Activated CD4-positive, alpha-beta T cell treated with anti-CD3 and anti-CD28 coated beads for 36 hours (primary cell): ENCODE results near the gene FANCM. TPM values are rescaled to one million over a fixed set of nuclear protein-coding genes. Genes with fewer than 3 reads are reported as not detected.
A peak's percentile ranks its signal among the peaks of the same experiment; 100 is the strongest.
"Not testable (repeated sequence)": the region's sequence is repeated elsewhere in the genome, so short reads cannot be mapped to it uniquely, and the experiment has no call there.

Experiments used
- ATAC-seq: fragments of 200-7000 bp; cut with Tn5 transposase; one replicate; pipeline ENCODE4 v1.10.0; 2021; ENCODE audit warnings: mild to moderate bottlenecking, moderate library complexity
- CTCF ChIA-PET: fragments of 350-600 bp; sonication (Branson Sonifier 250); formaldehyde crosslinking; loops from one replicate; lab custom pipeline; 2021; ENCODE audit warnings: antibody characterized with exemption; lab: Charles Lee
- POLR2A ChIA-PET: fragments of 350-600 bp; sonication (Branson Sonifier 250); formaldehyde crosslinking; loops from one replicate; lab custom pipeline; 2021; ENCODE audit warnings: antibody characterized with exemption, inconsistent platforms; lab: Charles Lee
- DNase-seq: peaks from one replicate; pipeline ENCODE4 v3.0.0-alpha.2; 2020
- H3K27ac Mint-ChIP-seq: one replicate; pipeline ENCODE4 v1.8.0; 2021; ENCODE audit warnings: mixed read lengths
- H3K27me3 Mint-ChIP-seq: one replicate; pipeline ENCODE4 v1.8.0; 2021; ENCODE audit warnings: mixed read lengths
- H3K36me3 Mint-ChIP-seq: one replicate; pipeline ENCODE4 v1.8.0; 2021; ENCODE audit warnings: low read depth, mixed read lengths
- H3K4me1 Mint-ChIP-seq: one replicate; pipeline ENCODE4 v1.8.0; 2021; ENCODE audit warnings: mixed read lengths
- H3K4me3 Mint-ChIP-seq: one replicate; pipeline ENCODE4 v1.8.0; 2021; ENCODE audit warnings: mild to moderate bottlenecking, moderate library complexity, mixed read lengths
- H3K9me3 Mint-ChIP-seq: one replicate; pipeline ENCODE4 v1.8.0; 2021; ENCODE audit warnings: low read depth, mixed read lengths
- intact Hi-C, 2 experiments: fragments of 100-400 bp; cut with DNase I in 1 of 2; cut with micrococcal nuclease in 1 of 2; formaldehyde crosslinking; loops; one replicate each; pipeline versions ENCODE4 v1.14.2 to v1.15.1; 2022 to 2024; cut with DNase I, micrococcal nuclease
- total RNA-seq, 2 experiments: library from RNA; stranded (reverse); gene quantifications; one replicate each; pipeline ENCODE4 v1.2.3, GENCODE V29; 2021

The FANCM gene
- total RNA-seq, 2 experiments from 2014 or later: 11.5 to 14.6 TPM

- intact Hi-C loops: no loop called here
- H3K36me3 Mint-ChIP-seq: peaks cover 16% of the 10 kb centered on the region
- ChIA-PET POLR2A (no interaction called here), CTCF (no interaction called here)
- no peak overlapping the region for H3K4me3 Mint-ChIP-seq
- no peak overlapping the region for H3K27ac Mint-ChIP-seq
- DNase-seq: no peak
- H3K27me3 Mint-ChIP-seq: no peaks in the 10 kb centered on the region
- peak; percentile 72 for ATAC-seq
- no peaks in the 10 kb centered on the region for H3K9me3 Mint-ChIP-seq
- peaks cover 12% of the 10 kb centered on the region for H3K4me1 Mint-ChIP-seq
These were observed 59.2 kb downstream of the FANCM start for GRCh38 chr14:45194964-45195363.

DNA sequence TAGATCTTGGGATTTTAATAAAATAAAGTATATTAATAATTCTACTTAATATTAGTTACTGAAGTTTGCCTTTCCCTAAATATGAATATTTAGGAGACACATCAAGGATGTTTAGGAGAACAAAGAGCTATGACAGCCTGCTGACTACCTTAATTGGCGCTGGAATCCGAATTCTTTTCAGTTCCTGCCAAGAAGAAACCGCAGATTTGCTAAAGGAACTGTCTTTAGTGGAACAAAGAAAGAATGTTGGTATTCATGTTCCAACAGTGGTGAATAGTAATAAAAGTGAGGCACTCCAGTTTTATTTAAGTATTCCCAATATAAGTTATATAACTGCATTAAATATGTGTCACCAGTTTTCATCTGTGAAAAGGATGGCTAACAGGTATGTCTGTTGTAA is 62.8 kb downstream of the FANCM start:
- DNase-seq (no peak), ATAC-seq (no peak)
- Mint-ChIP-seq H3K9me3 (no peaks in the 10 kb centered on the region), H3K4me3 (no peak overlapping the region), H3K4me1 (peaks cover 21% of the 10 kb centered on the region), H3K36me3 (peaks cover 17% of the 10 kb centered on the region), H3K27me3 (no peaks in the 10 kb centered on the region), H3K27ac (no peak overlapping the region)
- ChIA-PET CTCF (interaction anchor here (0.6 to 0.8 kb wide), 3 partner anchors 15 to 100 kb away, joined by 3 to 4 read pairs (median 4); no protein-coding TSS in a partner anchor), POLR2A (no interaction called here)
- intact Hi-C loops: no loop called here

DNA sequence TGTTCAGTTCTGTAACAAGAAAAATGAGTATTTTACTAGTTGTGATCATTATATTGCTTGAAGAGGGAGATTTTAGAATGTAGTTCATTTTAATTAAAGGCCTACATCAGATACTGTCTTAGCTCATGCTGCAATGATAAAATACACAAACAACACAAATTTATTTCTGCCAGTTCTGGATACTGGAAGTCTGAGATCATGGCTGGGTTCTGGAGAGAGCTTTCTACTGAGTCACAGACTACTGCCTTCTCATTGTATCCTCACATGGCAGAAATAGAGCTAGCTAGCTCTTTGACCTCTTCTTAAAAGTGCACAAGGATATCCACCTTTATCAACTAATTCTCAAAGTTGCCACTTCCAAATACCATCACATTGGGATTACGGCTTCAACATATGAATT is 63.5 kb downstream of the FANCM start:
- ATAC-seq (no peak), DNase-seq (no peak)
- peaks cover 21% of the 10 kb centered on the region for H3K4me1 Mint-ChIP-seq
- H3K9me3 Mint-ChIP-seq: no peaks in the 10 kb centered on the region
- H3K27ac Mint-ChIP-seq: no peak overlapping the region
- ChIA-PET POLR2A (no interaction called here), CTCF (interaction anchor here (0.6 to 0.8 kb wide), 3 partner anchors 15 to 100 kb away, joined by 3 to 4 read pairs (median 4); no protein-coding TSS in a partner anchor)
- no peak overlapping the region for H3K4me3 Mint-ChIP-seq
- peaks cover 17% of the 10 kb centered on the region for H3K36me3 Mint-ChIP-seq
- intact Hi-C loops: no loop called here
- no peaks in the 10 kb centered on the region for H3K27me3 Mint-ChIP-seq

DNA sequence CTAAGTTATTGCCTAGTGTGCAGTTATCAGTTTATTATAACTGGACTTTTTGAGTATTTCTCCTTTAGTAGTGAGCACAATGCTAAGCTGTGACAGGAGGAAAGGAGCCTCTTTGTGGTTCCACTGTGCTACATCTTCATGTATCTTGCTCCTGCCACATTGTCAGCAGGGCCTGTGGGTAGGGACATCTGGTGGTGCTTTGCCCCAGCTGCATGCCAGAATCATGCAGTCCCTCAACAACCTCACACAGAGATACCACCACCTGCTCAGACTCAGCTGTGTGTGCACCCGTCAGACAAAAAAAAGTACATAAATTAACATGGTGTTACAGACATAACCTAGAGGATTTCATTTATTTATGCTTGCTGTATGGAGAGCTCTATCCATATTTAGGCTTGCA is 66.2 kb downstream of the FANCM start:
- Mint-ChIP-seq H3K9me3 (no peaks in the 10 kb centered on the region), H3K36me3 (peaks cover 16% of the 10 kb centered on the region), H3K27ac (no peak overlapping the region), H3K4me1 (peaks cover 11% of the 10 kb centered on the region), H3K4me3 (no peak overlapping the region), H3K27me3 (no peaks in the 10 kb centered on the region)
- DNase-seq: peak; percentile 45
- ChIA-PET CTCF (interaction anchor here (0.6 to 1.1 kb wide), 2 partner anchors 67 to 223 kb away, joined by 3 to 4 read pairs; no protein-coding TSS in a partner anchor), POLR2A (interaction anchor here (0.5 kb wide), 1 partner anchor 22 kb away, joined by 3 read pairs; no protein-coding TSS in a partner anchor)
- ATAC-seq: peak; percentile 83
- intact Hi-C loops: no loop called here

GRCh38 chr14:45204241-45204640 is 68.5 kb downstream of the FANCM start:
- Mint-ChIP-seq H3K27ac (no peak overlapping the region), H3K4me1 (peaks cover 11% of the 10 kb centered on the region), H3K9me3 (no peaks in the 10 kb centered on the region), H3K4me3 (no peak overlapping the region), H3K27me3 (no peaks in the 10 kb centered on the region), H3K36me3 (peaks cover 22% of the 10 kb centered on the region)
- intact Hi-C loops: no loop called here
- DNase-seq (no peak), ATAC-seq (no peak)
- POLR2A ChIA-PET: no interaction called here
- CTCF ChIA-PET: no interaction called here

- Mint-ChIP-seq H3K9me3 (no peaks in the 10 kb centered on the region), H3K36me3 (peaks cover 46% of the 10 kb centered on the region), H3K27ac (no peak overlapping the region), H3K4me1 (no peaks in the 10 kb centered on the region), H3K4me3 (no peak overlapping the region), H3K27me3 (no peaks in the 10 kb centered on the region)
- DNase-seq: no peak
- CTCF ChIA-PET: no interaction called here
- intact Hi-C loops: no loop called here
- POLR2A ChIA-PET: no interaction called here
- ATAC-seq: no peak
These were observed 74.4 kb downstream of the FANCM start for GRCh38 chr14:45210159-45210558.

- DNase-seq (no peak), ATAC-seq (no peak)
- no peaks in the 10 kb centered on the region for H3K4me1 Mint-ChIP-seq
- H3K27me3 Mint-ChIP-seq: no peaks in the 10 kb centered on the region
- no peak overlapping the region for H3K4me3 Mint-ChIP-seq
- ChIA-PET POLR2A (no interaction called here), CTCF (no interaction called here)
- H3K9me3 Mint-ChIP-seq: no peaks in the 10 kb centered on the region
- H3K27ac Mint-ChIP-seq: no peak overlapping the region
- intact Hi-C loops: no loop called here
- H3K36me3 Mint-ChIP-seq: peaks cover 42% of the 10 kb centered on the region
These were observed 75.6 kb downstream of the FANCM start for GRCh38 chr14:45211295-45211694.

DNA sequence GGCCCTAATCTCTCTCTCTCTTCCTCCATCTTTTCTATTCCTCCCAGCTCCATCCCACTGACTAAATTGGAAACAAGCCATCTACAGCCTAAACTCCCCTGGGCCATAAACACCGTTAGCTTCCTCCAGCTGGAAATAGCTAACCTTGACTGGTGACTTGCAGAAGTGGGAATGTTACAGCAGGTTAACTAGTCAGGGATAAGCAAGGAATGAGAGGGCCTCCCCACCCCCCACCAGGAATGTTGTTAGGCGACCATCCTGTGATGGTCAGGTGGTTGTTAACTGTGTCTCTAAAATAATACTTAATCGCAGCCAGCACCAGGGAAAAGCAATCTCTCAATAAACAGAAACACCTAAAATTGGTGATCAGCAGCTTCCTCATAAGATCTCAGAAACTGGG is 76.5 kb downstream of the FANCM start:
- ChIA-PET CTCF (no interaction called here), POLR2A (no interaction called here)
- no peaks in the 10 kb centered on the region for H3K4me1 Mint-ChIP-seq
- H3K36me3 Mint-ChIP-seq: peaks cover 37% of the 10 kb centered on the region
- H3K9me3 Mint-ChIP-seq: no peaks in the 10 kb centered on the region
- DNase-seq (no peak), ATAC-seq (no peak)
- intact Hi-C loops: no loop called here
- no peaks in the 10 kb centered on the region for H3K27me3 Mint-ChIP-seq
- H3K4me3 Mint-ChIP-seq: no peak overlapping the region
- H3K27ac Mint-ChIP-seq: no peak overlapping the region

DNA sequence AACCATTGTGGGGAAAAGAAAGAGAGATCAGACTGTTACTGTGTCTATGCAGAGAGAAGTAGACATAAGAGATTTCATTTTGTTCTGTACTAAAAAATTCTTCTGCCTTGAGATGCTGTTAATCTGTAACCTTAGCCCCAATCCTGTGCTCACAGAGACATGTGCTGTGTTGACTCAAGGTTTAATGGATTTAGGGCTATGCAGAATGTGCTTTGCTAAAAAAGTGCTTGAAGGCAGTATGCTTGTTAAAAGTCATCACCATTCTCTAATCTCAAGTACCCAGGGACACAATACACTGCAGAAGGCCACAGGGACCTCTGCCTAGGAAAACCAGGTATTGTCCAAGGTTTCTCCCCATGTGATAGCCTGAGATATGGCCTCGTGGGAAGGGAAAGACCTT is 78.0 kb downstream of the FANCM start:
- H3K27ac Mint-ChIP-seq, CTCF ChIA-PET, intact Hi-C loops, POLR2A ChIA-PET, ATAC-seq, H3K4me3 Mint-ChIP-seq, H3K4me1 Mint-ChIP-seq, H3K9me3 Mint-ChIP-seq, DNase-seq, H3K27me3 Mint-ChIP-seq: not testable (repeated sequence)
- H3K36me3 Mint-ChIP-seq: peaks cover 43% of the 10 kb centered on the region

- H3K4me1 Mint-ChIP-seq, H3K4me3 Mint-ChIP-seq, H3K27me3 Mint-ChIP-seq, H3K27ac Mint-ChIP-seq, CTCF ChIA-PET, ATAC-seq, POLR2A ChIA-PET, intact Hi-C loops, H3K9me3 Mint-ChIP-seq, DNase-seq: not testable (repeated sequence)
- peaks cover 48% of the 10 kb centered on the region for H3K36me3 Mint-ChIP-seq
These were observed 78.6 kb downstream of the FANCM start for GRCh38 chr14:45214341-45214740.

GRCh38 chr14:45222485-45223262 is 86.9 kb downstream of the FANCM start:
- CTCF ChIA-PET: interaction anchor here (0.8 kb wide), 1 partner anchor 23 kb away, joined by 3 read pairs; no protein-coding TSS in a partner anchor
- no peaks in the 10 kb centered on the region for H3K27me3 Mint-ChIP-seq
- POLR2A ChIA-PET: no interaction called here
- H3K36me3 Mint-ChIP-seq: peaks cover 51% of the 10 kb centered on the region
- peaks cover 13% of the 10 kb centered on the region for H3K4me1 Mint-ChIP-seq
- no peaks in the 10 kb centered on the region for H3K9me3 Mint-ChIP-seq
- DNase-seq (no peak), ATAC-seq (no peak)
- H3K27ac Mint-ChIP-seq: peak overlapping the region; percentile 30
- intact Hi-C loops: no loop called here
- no peak overlapping the region for H3K4me3 Mint-ChIP-seq

GRCh38 chr14:45227566-45227965 is 91.8 kb downstream of the FANCM start:
- intact Hi-C loops: no loop called here
- peaks cover 13% of the 10 kb centered on the region for H3K4me1 Mint-ChIP-seq
- ATAC-seq (no peak), DNase-seq (no peak)
- H3K36me3 Mint-ChIP-seq: peaks cover 58% of the 10 kb centered on the region
- CTCF ChIA-PET: interaction anchor here (1.7 to 1.8 kb wide), 2 partner anchors 41 kb away, joined by 5 read pairs; no protein-coding TSS in a partner anchor
- H3K27me3 Mint-ChIP-seq: no peaks in the 10 kb centered on the region
- H3K9me3 Mint-ChIP-seq: no peaks in the 10 kb centered on the region
- no peak overlapping the region for H3K4me3 Mint-ChIP-seq
- H3K27ac Mint-ChIP-seq: no peak overlapping the region
- POLR2A ChIA-PET: no interaction called here
